Activated CD4-positive, alpha-beta T cell treated with anti-CD3 and anti-CD28 coated beads, Interleukin-2, amount 10 ng/mL, durations not matched to agents 7 days and 5 days (primary cell): ENCODE data around the gene HIVEP1. TPM values are rescaled to one million over a fixed set of nuclear protein-coding genes. Genes with fewer than 3 reads are reported as not detected.
"Not testable (repeated sequence)": the region's sequence is repeated elsewhere in the genome, so short reads cannot be mapped to it uniquely, and the experiment has no call there.

ENCODE experiments used
- CTCF ChIA-PET: fragments of 350-600 bp; sonication (Branson Sonifier 250); formaldehyde crosslinking; loops from one replicate; lab custom pipeline; 2021; ENCODE audit warnings: antibody characterized with exemption; lab: Charles Lee
- POLR2A ChIA-PET: fragments of 350-600 bp; sonication (Branson Sonifier 250); formaldehyde crosslinking; loops from one replicate; lab custom pipeline; 2021; ENCODE audit warnings: antibody characterized with exemption; lab: Charles Lee
- DNase-seq: peaks from one replicate; pipeline ENCODE4 v3.0.0-alpha.2; 2020
- H3K27ac Mint-ChIP-seq: one replicate; pipeline ENCODE4 v1.8.0; 2021; ENCODE audit warnings: mild to moderate bottlenecking, moderate library complexity, mixed read lengths
- H3K27me3 Mint-ChIP-seq: one replicate; pipeline ENCODE4 v1.8.0; 2021; ENCODE audit warnings: mixed read lengths
- H3K36me3 Mint-ChIP-seq: one replicate; pipeline ENCODE4 v1.8.0; 2021; ENCODE audit warnings: low read depth, mixed read lengths
- H3K4me1 Mint-ChIP-seq: one replicate; pipeline ENCODE4 v1.8.0; 2021; ENCODE audit warnings: mixed read lengths
- H3K4me3 Mint-ChIP-seq: one replicate; pipeline ENCODE4 v1.8.0; 2021; ENCODE audit warnings: mild to moderate bottlenecking, moderate library complexity, mixed read lengths
- H3K9me3 Mint-ChIP-seq: one replicate; pipeline ENCODE4 v1.8.0; 2021; ENCODE audit warnings: mixed read lengths
- total RNA-seq, 2 experiments: library from RNA; stranded (reverse); gene quantifications; one replicate each; pipeline ENCODE4 v1.2.3, GENCODE V29; 2021

HIVEP1 gene
- total RNA-seq, 2 experiments from 2014 or later = 24.2 to 33.0 TPM

GRCh38 chr6:12165297-12165696 is 153.2 kb downstream of the HIVEP1 start:
- no peak overlapping the region for H3K27ac Mint-ChIP-seq
- no peaks in the 10 kb centered on the region for H3K27me3 Mint-ChIP-seq
- no peak overlapping the region for H3K4me3 Mint-ChIP-seq
- ChIA-PET POLR2A (no interaction called here), CTCF (no interaction called here)
- H3K9me3 Mint-ChIP-seq = no peaks in the 10 kb centered on the region
- peaks cover 28% of the 10 kb centered on the region for H3K36me3 Mint-ChIP-seq
- peaks cover 26% of the 10 kb centered on the region for H3K4me1 Mint-ChIP-seq
- no peak for DNase-seq

- POLR2A ChIA-PET = no interaction called here
- no peak overlapping the region for H3K27ac Mint-ChIP-seq
- no peaks in the 10 kb centered on the region for H3K27me3 Mint-ChIP-seq
- DNase-seq = no peak
- H3K9me3 Mint-ChIP-seq = no peaks in the 10 kb centered on the region
- peaks cover 28% of the 10 kb centered on the region for H3K36me3 Mint-ChIP-seq
- CTCF ChIA-PET = no interaction called here
- peaks cover 25% of the 10 kb centered on the region for H3K4me1 Mint-ChIP-seq
- no peak overlapping the region for H3K4me3 Mint-ChIP-seq
Observed at GRCh38 chr6:12165722-12166280, 153.7 kb downstream of the HIVEP1 start.

DNA sequence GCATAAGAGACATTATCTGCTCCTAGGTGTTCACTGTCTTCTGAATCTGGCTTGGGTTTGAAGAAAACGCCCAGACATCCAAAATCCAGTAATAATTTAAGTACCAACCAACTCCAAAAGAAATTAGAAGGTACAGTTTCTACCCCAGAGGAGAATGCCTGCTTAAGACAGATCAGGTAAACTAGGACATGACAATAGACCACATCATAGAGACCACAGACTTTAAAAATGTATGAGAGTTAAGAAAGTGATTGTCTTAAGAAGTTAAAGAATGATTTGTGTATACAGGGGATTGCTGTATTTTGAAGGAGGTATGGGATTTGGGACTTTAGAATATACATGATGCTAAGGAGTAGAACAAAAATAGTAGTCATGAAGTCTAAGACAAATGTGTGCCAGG is 157.3 kb downstream of the HIVEP1 start:
- DNase-seq = no peak
- CTCF ChIA-PET = no interaction called here
- peaks cover 4% of the 10 kb centered on the region for H3K4me1 Mint-ChIP-seq
- no peaks in the 10 kb centered on the region for H3K27me3 Mint-ChIP-seq
- peaks cover 6% of the 10 kb centered on the region for H3K36me3 Mint-ChIP-seq
- no peak overlapping the region for H3K27ac Mint-ChIP-seq
- H3K9me3 Mint-ChIP-seq = no peaks in the 10 kb centered on the region
- POLR2A ChIA-PET = interaction anchor here (0.7 kb wide), 1 partner anchor 507 kb away, joined by 4 read pairs; no protein-coding TSS in a partner anchor
- no peak overlapping the region for H3K4me3 Mint-ChIP-seq

DNA sequence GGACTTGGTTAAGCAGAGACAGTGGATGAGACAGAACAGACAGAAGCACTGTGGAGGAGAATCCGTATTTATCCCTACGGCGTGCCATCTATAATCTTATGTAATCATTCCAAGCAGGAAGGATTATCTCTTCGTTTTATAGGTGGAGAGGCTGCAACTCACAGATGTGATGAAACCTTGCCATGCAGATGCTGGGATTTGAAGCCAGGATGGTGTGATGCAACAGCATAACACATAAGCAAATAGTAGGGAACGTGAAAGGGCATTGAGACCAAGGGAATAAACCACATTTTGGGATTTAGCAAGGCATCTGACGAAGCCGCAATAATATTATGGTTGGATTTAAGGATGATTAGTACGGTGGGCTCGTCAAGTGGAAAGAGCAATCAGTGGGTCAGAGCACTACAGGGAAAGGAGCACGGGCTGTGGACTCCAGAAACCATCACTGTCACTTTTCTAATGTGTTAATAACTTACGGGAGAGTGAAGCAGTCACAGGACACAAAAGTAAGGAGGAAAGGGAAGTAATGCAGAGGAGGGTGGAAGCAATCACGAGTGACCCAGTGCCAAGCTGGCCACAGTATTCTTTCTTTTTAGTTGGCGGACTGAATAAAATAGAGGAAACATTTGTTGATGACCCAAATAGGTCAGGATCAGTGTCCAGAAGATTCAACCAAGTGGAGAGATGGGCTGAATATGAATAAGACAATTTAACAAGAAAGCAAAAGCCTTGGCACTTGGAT is 158.4 kb downstream of the HIVEP1 start:
- no peak overlapping the region for H3K27ac Mint-ChIP-seq
- no peak for DNase-seq
- no peaks in the 10 kb centered on the region for H3K36me3 Mint-ChIP-seq
- no peak overlapping the region for H3K4me3 Mint-ChIP-seq
- POLR2A ChIA-PET = no interaction called here
- CTCF ChIA-PET = no interaction called here
- H3K4me1 Mint-ChIP-seq = peaks cover 4% of the 10 kb centered on the region
- H3K9me3 Mint-ChIP-seq = no peaks in the 10 kb centered on the region
- no peaks in the 10 kb centered on the region for H3K27me3 Mint-ChIP-seq

DNA sequence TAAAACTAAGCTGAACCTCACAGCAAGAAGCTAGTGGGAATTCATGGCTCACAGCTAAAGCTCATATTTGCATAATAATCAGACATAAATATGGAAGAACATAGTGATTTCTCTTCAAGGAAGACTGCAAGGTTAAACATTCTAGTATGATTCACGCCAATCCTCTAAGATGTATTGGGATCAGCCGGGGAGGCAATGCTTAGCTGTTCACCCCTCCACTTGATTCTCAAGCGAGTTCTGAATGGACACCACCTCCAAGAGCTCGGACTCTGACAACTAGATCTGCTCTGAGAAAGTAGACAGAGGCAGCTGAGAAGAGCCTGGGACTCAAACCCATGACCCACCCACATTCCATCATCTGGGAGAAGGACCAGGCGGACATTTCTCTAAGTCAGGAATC is 159.6 kb downstream of the HIVEP1 start:
- peaks cover 2% of the 10 kb centered on the region for H3K9me3 Mint-ChIP-seq
- ChIA-PET POLR2A (no interaction called here), CTCF (no interaction called here)
- no peak overlapping the region for H3K4me3 Mint-ChIP-seq
- peaks cover 4% of the 10 kb centered on the region for H3K4me1 Mint-ChIP-seq
- no peak overlapping the region for H3K27ac Mint-ChIP-seq
- no peaks in the 10 kb centered on the region for H3K36me3 Mint-ChIP-seq
- no peak for DNase-seq
- no peaks in the 10 kb centered on the region for H3K27me3 Mint-ChIP-seq

GRCh38 chr6:12172572-12172971 is 160.5 kb downstream of the HIVEP1 start:
- DNase-seq = no peak
- no peaks in the 10 kb centered on the region for H3K27me3 Mint-ChIP-seq
- no peaks in the 10 kb centered on the region for H3K36me3 Mint-ChIP-seq
- H3K4me1 Mint-ChIP-seq = peaks cover 4% of the 10 kb centered on the region
- CTCF ChIA-PET = no interaction called here
- H3K27ac Mint-ChIP-seq = no peak overlapping the region
- H3K4me3 Mint-ChIP-seq = no peak overlapping the region
- POLR2A ChIA-PET = no interaction called here
- H3K9me3 Mint-ChIP-seq = peaks cover 4% of the 10 kb centered on the region

- Mint-ChIP-seq H3K4me3 (no peak overlapping the region), H3K9me3 (peaks cover 4% of the 10 kb centered on the region), H3K36me3 (no peaks in the 10 kb centered on the region), H3K4me1 (peaks cover 4% of the 10 kb centered on the region), H3K27ac (no peak overlapping the region), H3K27me3 (no peaks in the 10 kb centered on the region)
- ChIA-PET CTCF (no interaction called here), POLR2A (no interaction called here)
- DNase-seq = no peak
Observed at GRCh38 chr6:12173181-12173580, 161.1 kb downstream of the HIVEP1 start.

GRCh38 chr6:12173661-12174060 is 161.5 kb downstream of the HIVEP1 start:
- Mint-ChIP-seq H3K9me3 (peaks cover 4% of the 10 kb centered on the region), H3K4me1 (peaks cover 4% of the 10 kb centered on the region), H3K27me3 (no peaks in the 10 kb centered on the region), H3K36me3 (no peaks in the 10 kb centered on the region), H3K27ac (no peak overlapping the region), H3K4me3 (no peak overlapping the region)
- DNase-seq = no peak
- CTCF ChIA-PET = no interaction called here
- POLR2A ChIA-PET = no interaction called here

GRCh38 chr6:12174878-12175277 is 162.8 kb downstream of the HIVEP1 start:
- no peak for DNase-seq
- no peaks in the 10 kb centered on the region for H3K36me3 Mint-ChIP-seq
- ChIA-PET POLR2A (no interaction called here), CTCF (interaction anchor here (0.6 kb wide), 1 partner anchor 717 kb away, joined by 3 read pairs; no protein-coding TSS in a partner anchor)
- H3K27ac Mint-ChIP-seq = no peak overlapping the region
- no peaks in the 10 kb centered on the region for H3K4me1 Mint-ChIP-seq
- H3K27me3 Mint-ChIP-seq = no peaks in the 10 kb centered on the region
- peaks cover 4% of the 10 kb centered on the region for H3K9me3 Mint-ChIP-seq
- no peak overlapping the region for H3K4me3 Mint-ChIP-seq

GRCh38 chr6:12175626-12176025 is 163.5 kb downstream of the HIVEP1 start:
- no peak overlapping the region for H3K27ac Mint-ChIP-seq
- ChIA-PET CTCF (no interaction called here), POLR2A (no interaction called here)
- peaks cover 4% of the 10 kb centered on the region for H3K9me3 Mint-ChIP-seq
- no peak for DNase-seq
- H3K36me3 Mint-ChIP-seq = no peaks in the 10 kb centered on the region
- H3K27me3 Mint-ChIP-seq = no peaks in the 10 kb centered on the region
- H3K4me1 Mint-ChIP-seq = no peaks in the 10 kb centered on the region
- H3K4me3 Mint-ChIP-seq = no peak overlapping the region

DNA sequence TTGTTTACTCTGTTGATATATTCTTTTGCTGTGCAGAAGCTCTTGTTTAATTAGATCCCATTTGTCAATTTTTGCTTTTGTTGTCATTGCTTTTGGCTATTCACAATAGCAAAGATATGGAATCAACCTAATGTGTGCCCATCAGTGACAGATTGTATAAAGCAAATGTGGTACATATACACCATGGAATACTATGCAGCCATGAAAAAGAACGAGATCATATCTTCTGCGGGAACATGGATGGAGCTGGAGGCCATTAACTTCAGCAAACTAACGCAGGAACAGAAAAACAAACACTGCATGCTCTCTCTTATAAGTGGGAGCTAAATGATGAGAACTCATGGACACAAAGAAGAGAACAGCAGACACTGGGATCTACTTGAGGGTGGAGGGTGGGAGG is 164.7 kb downstream of the HIVEP1 start:
- H3K27me3 Mint-ChIP-seq, POLR2A ChIA-PET, H3K9me3 Mint-ChIP-seq, H3K4me3 Mint-ChIP-seq, DNase-seq, H3K27ac Mint-ChIP-seq, H3K4me1 Mint-ChIP-seq, CTCF ChIA-PET, H3K36me3 Mint-ChIP-seq: not testable (repeated sequence)

GRCh38 chr6:12178521-12178920 is 166.4 kb downstream of the HIVEP1 start:
- Mint-ChIP-seq H3K4me1 (peaks cover 6% of the 10 kb centered on the region), H3K36me3 (no peaks in the 10 kb centered on the region), H3K9me3 (peaks cover 4% of the 10 kb centered on the region), H3K4me3 (no peak overlapping the region), H3K27ac (no peak overlapping the region), H3K27me3 (peaks cover 1% of the 10 kb centered on the region)
- ChIA-PET POLR2A (no interaction called here), CTCF (interaction anchor here (1.6 kb wide), 1 partner anchor 15 kb away, joined by 3 read pairs; no protein-coding TSS in a partner anchor)
- DNase-seq = no peak

- no peak for DNase-seq
- Mint-ChIP-seq H3K4me1 (peaks cover 14% of the 10 kb centered on the region), H3K9me3 (peaks cover 4% of the 10 kb centered on the region), H3K36me3 (no peaks in the 10 kb centered on the region), H3K27ac (no peak overlapping the region), H3K4me3 (no peak overlapping the region), H3K27me3 (peaks cover 1% of the 10 kb centered on the region)
- POLR2A ChIA-PET = no interaction called here
- CTCF ChIA-PET = interaction anchor here (0.7 kb wide), 1 partner anchor 51 kb away, joined by 4 read pairs; no protein-coding TSS in a partner anchor
Observed at GRCh38 chr6:12181481-12181880, 169.4 kb downstream of the HIVEP1 start.
